WERI-Rb-1 (cell line): Measurements from ENCODE around the gene CLTA.

Experiments
- DNase-seq: peaks from one replicate; pipeline ENCODE4 v3.0.0-alpha.2; 2020
- H3K27ac ChIP-seq: fragments of 250-450 bp; sonication (Bioruptor Pico); 2 replicates; pipeline ENCODE4 v1.5.1; 2020; ENCODE audit warnings: mild to moderate bottlenecking, moderate library complexity
- H3K27me3 ChIP-seq: fragments of 250-450 bp; sonication (Bioruptor Pico); 2 replicates; pipeline ENCODE4 v1.5.1; 2021; ENCODE audit warnings: mild to moderate bottlenecking, low read depth, moderate library complexity; ENCODE audit not compliant: insufficient read depth, severe bottlenecking
- H3K36me3 ChIP-seq: fragments of 250-450 bp; sonication (Bioruptor Pico); 2 replicates; pipeline ENCODE4 v1.5.1; 2020; ENCODE audit warnings: mild to moderate bottlenecking, moderate library complexity
- H3K4me3 ChIP-seq: 2 replicates; pipeline ENCODE4 v1.5.1; 2011; ENCODE audit warnings: low read depth, mild to moderate bottlenecking, control low read depth, low read length
- H3K9me3 ChIP-seq: fragments of 250-450 bp; sonication (Bioruptor Pico); 2 replicates; pipeline ENCODE4 v1.5.1; 2021; ENCODE audit warnings: mild to moderate bottlenecking, moderate library complexity; ENCODE audit not compliant: severe bottlenecking
- CTCF ChIP-seq: IDR thresholded peaks from 2 replicates; pipeline ENCODE4 v1.5.1; 2011; ENCODE audit warnings: low read depth, mild to moderate bottlenecking, control low read depth, inconsistent platforms, low read length

Gene CLTA

GRCh38 chr9:36190388-36191289 is at the start of gene CLTA:
Gene CLTA (plus strand): TSS chr9:36190921. CDS start chr9:36191057, 136 bp downstream.
- peak; percentile 99 for DNase-seq

GRCh38 chr9:36141288-36141687 is 49.4 kb upstream of the CLTA start:
- Histone ChIP-seq H3K27ac (no peak overlapping the region), H3K9me3 (peaks cover 4% of the 10 kb centered on the region), H3K27me3 (peaks cover 4% of the 10 kb centered on the region), H3K36me3 (no peaks in the 10 kb centered on the region), H3K4me3 (no peak overlapping the region)
- no peak for DNase-seq
- TF ChIP-seq CTCF = no peak

More at GRCh38 chr9:36190388-36191289, at the start of gene CLTA:
- TF ChIP-seq CTCF = peak; percentile 19; the same call in 1 of the 2 replicates
- Histone ChIP-seq H3K36me3 (peaks cover 18% of the 10 kb centered on the region), H3K27me3 (no peaks in the 10 kb centered on the region), H3K4me3 (peak within 1 kb of the TSS; percentile 98), H3K9me3 (no peaks in the 10 kb centered on the region), H3K27ac (peak within 1 kb of the TSS; percentile 85)

- no peak for TF ChIP-seq CTCF
- no peaks in the 10 kb centered on the region for H3K36me3 ChIP-seq
- H3K4me3 ChIP-seq = no peak overlapping the region
- peaks cover 4% of the 10 kb centered on the region for H3K27me3 ChIP-seq
- no peak for DNase-seq
- peaks cover 4% of the 10 kb centered on the region for H3K9me3 ChIP-seq
- no peak overlapping the region for H3K27ac ChIP-seq
These were observed 49.0 kb upstream of the CLTA start for GRCh38 chr9:36141761-36142160.

- Histone ChIP-seq H3K9me3 (peaks cover 4% of the 10 kb centered on the region), H3K27me3 (no peaks in the 10 kb centered on the region), H3K4me3 (no peak overlapping the region), H3K36me3 (no peaks in the 10 kb centered on the region), H3K27ac (no peak overlapping the region)
- no peak for TF ChIP-seq CTCF
- no peak for DNase-seq
These were observed 48.0 kb upstream of the CLTA start for GRCh38 chr9:36142510-36143244.

GRCh38 chr9:36143245-36143641 is 47.5 kb upstream of the CLTA start:
- H3K36me3 ChIP-seq = no peaks in the 10 kb centered on the region
- DNase-seq = no peak
- no peak overlapping the region for H3K27ac ChIP-seq
- no peak for TF ChIP-seq CTCF
- H3K27me3 ChIP-seq = no peaks in the 10 kb centered on the region
- H3K9me3 ChIP-seq = peaks cover 4% of the 10 kb centered on the region
- H3K4me3 ChIP-seq = no peak overlapping the region
